GM21390 (cell line): ENCODE measurements around the gene CDC42BPB.

Experiments used
- ATAC-seq: cut with Tn5 transposase; IDR thresholded peaks from one replicate; pipeline ENCODE4 v1.9.1; 2021; ENCODE audit not compliant: unreplicated experiment

Gene CDC42BPB

GRCh38 chr14:102917469-102918211 lies 139.7 kb downstream of the CDC42BPB start:
- no peak for ATAC-seq

- ATAC-seq = no peak
These were observed 140.3 kb downstream of the CDC42BPB start for GRCh38 chr14:102917056-102917385.

- no peak for ATAC-seq
These were observed 140.8 kb downstream of the CDC42BPB start for GRCh38 chr14:102916347-102917055.

- ATAC-seq = no peak
These were observed 141.8 kb downstream of the CDC42BPB start for GRCh38 chr14:102915292-102916110.

- no peak for ATAC-seq
These were observed 142.7 kb downstream of the CDC42BPB start for GRCh38 chr14:102914474-102915291.

- ATAC-seq = no peak
These were observed 143.8 kb downstream of the CDC42BPB start for GRCh38 chr14:102913341-102914211.

GRCh38 chr14:102911991-102912761 lies 145.2 kb downstream of the CDC42BPB start:
- ATAC-seq = no peak

GRCh38 chr14:102911541-102911951 lies 145.8 kb downstream of the CDC42BPB start:
- no peak for ATAC-seq

GRCh38 chr14:102910442-102910841 lies 146.9 kb downstream of the CDC42BPB start:
- ATAC-seq = no peak

GRCh38 chr14:102909911-102910310 lies 147.4 kb downstream of the CDC42BPB start:
- ATAC-seq = no peak

- ATAC-seq = no peak
These were observed 147.9 kb downstream of the CDC42BPB start for GRCh38 chr14:102909462-102909861.

- ATAC-seq = no peak
These were observed 148.4 kb downstream of the CDC42BPB start for GRCh38 chr14:102908766-102909455.

- no peak for ATAC-seq
These were observed 149.2 kb downstream of the CDC42BPB start for GRCh38 chr14:102907980-102908730.

- ATAC-seq = no peak
These were observed 150.0 kb downstream of the CDC42BPB start for GRCh38 chr14:102907303-102907844.

GRCh38 chr14:102906616-102907302 lies 150.6 kb downstream of the CDC42BPB start:
- no peak for ATAC-seq

GRCh38 chr14:102905116-102906108 lies 151.9 kb downstream of the CDC42BPB start:
- no peak for ATAC-seq
